A673 (cell line): ENCODE results near the gene BOK. TPM values are rescaled to one million over a fixed set of nuclear protein-coding genes. Genes with fewer than 3 reads are reported as not detected.
A peak's percentile ranks its signal among the peaks of the same experiment; 100 is the strongest.

Experiments used
- BruUV-seq: library from RNA; stranded (reverse); fragments of 400-500 nt; replicated peaks from 2 replicates; lab custom pipeline; 2021; lab: Mats Ljungman, UMichigan
- CTCF ChIA-PET: fragments of 300-600 bp; sonication (Branson Sonifier 250); formaldehyde crosslinking; loops from one replicate; lab custom pipeline; 2022; ENCODE audit warnings: antibody characterized with exemption; lab: Charles Lee
- POLR2A ChIA-PET: fragments of 300-600 bp; sonication (Branson Sonifier 250); formaldehyde crosslinking; loops from one replicate; lab custom pipeline; 2022; ENCODE audit warnings: antibody characterized with exemption; ENCODE audit not compliant: low non-redundant PET; lab: Charles Lee
- DNase-seq: peaks from one replicate; pipeline ENCODE4 v3.0.0-alpha.2; 2015; ENCODE audit warnings: low spot score
- H3K27ac ChIP-seq: fragments of 200-600 bp; sonication (generic); 2 replicates; pipeline ENCODE4 v1.5.1; 2016; ENCODE audit warnings: mixed run types, low read depth, mild to moderate bottlenecking, mixed read lengths, antibody characterized with exemption, low read length; ENCODE audit not compliant: poor library complexity, severe bottlenecking
- H3K27me3 ChIP-seq: fragments of 200-600 bp; sonication (generic); replicated peaks from 2 replicates; pipeline ENCODE4 v1.6.1; 2017; ENCODE audit warnings: mixed run types, low read depth, mild to moderate bottlenecking, mixed read lengths, antibody characterized with exemption, low read length; ENCODE audit not compliant: insufficient read depth, poor library complexity
- H3K36me3 ChIP-seq: fragments of 200-600 bp; sonication (generic); 2 replicates; pipeline ENCODE4 v1.6.1; 2016; ENCODE audit warnings: mixed run types, mild to moderate bottlenecking, mixed read lengths, antibody characterized with exemption, low read length; ENCODE audit not compliant: insufficient read depth, poor library complexity, severe bottlenecking
- H3K4me1 ChIP-seq: fragments of 200-600 bp; sonication (generic); 2 replicates; pipeline ENCODE4 v1.6.1; 2017; ENCODE audit warnings: mixed run types, mild to moderate bottlenecking, mixed read lengths, antibody characterized with exemption, low read length; ENCODE audit not compliant: insufficient read depth, poor library complexity, severe bottlenecking
- H3K4me3 ChIP-seq: fragments of 200-600 bp; sonication (generic); 2 replicates; pipeline ENCODE4 v1.5.1; 2016; ENCODE audit warnings: low read depth, mixed run types, mild to moderate bottlenecking, mixed read lengths, low read length; ENCODE audit not compliant: poor library complexity, severe bottlenecking
- H3K9me3 ChIP-seq: fragments of 200-600 bp; sonication (generic); 2 replicates; pipeline ENCODE4 v1.6.1; 2016; ENCODE audit warnings: mixed run types, low read depth, mild to moderate bottlenecking, mixed read lengths, antibody characterized with exemption, low read length; ENCODE audit not compliant: poor library complexity, severe bottlenecking
- CTCF ChIP-seq: fragments of 300-800, 200-600 bp; sonication (generic); conservative IDR thresholded peaks from 2 replicates; pipeline ENCODE4 v1.5.1; 2017; ENCODE audit warnings: low read depth, mild to moderate bottlenecking, antibody characterized with exemption, low read length, moderate library complexity, mixed read lengths
- EZH2 ChIP-seq: fragments of 200-600 bp; sonication (generic); IDR thresholded peaks from 2 replicates; pipeline ENCODE4 v1.6.1; 2017; ENCODE audit warnings: borderline replicate concordance, low read depth, mild to moderate bottlenecking, mixed read lengths, antibody characterized with exemption, low read length; ENCODE audit not compliant: poor library complexity, severe bottlenecking
- intact Hi-C: fragments of 100-400 bp; cut with micrococcal nuclease; formaldehyde crosslinking; loops from one replicate; pipeline ENCODE4 v1.10.0; 2022; ENCODE audit not compliant: unreplicated experiment
- total RNA-seq: library from RNA; stranded (reverse); gene quantifications from 2 replicates; pipeline ENCODE4 v1.2.3, GENCODE V29; 2021

BOK gene
- total RNA-seq, 1 experiment from 2014 or later, result 2.7 TPM

DNA sequence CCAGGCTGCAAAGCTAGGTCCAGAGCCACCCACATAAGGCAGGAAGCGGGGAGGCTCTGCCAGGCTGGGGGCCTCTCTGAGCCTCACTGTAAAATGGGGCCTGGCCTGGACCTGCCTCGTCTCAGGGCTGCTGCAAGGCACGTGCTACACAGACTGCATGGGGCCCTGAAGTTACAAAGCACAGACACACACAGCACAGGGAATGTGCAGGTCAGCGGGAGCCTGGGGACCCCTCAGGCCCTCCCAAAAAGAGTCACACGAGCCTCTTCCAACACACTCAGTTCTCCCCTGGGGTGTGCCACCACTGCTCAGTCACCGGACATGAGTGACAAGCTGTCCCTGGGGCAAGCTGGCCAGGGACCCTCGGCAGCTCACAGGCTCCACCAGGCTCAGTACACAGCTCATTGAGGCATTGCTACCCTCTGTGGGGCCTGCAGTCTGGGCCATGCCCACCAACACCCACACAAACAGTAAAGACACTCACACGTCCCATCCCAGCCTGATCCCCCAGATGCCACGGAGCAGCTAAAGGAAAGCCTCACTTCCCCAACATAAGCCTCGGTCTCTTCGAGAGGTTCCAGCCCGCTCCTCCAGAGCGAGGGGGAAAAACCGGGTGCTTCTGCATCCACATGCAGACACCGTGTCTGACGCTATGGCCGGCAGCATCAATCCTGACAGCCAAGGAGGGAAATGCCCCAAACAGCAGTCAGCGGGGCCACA, 33.7 kb downstream of the BOK start:
- Histone ChIP-seq H3K4me3 (no peak overlapping the region), H3K9me3 (peaks cover 12% of the 10 kb centered on the region), H3K27ac (no peak overlapping the region), H3K27me3 (no peaks in the 10 kb centered on the region), H3K4me1 (no peaks in the 10 kb centered on the region), H3K36me3 (peaks cover 17% of the 10 kb centered on the region)
- no TSS peak for BruUV-seq
- CTCF ChIA-PET, result no interaction called here
- DNase-seq, result no peak
- intact Hi-C loops, result no loop called here
- POLR2A ChIA-PET, result no interaction called here
- TF ChIP-seq EZH2, result no peak

- Histone ChIP-seq H3K27ac (no peak overlapping the region), H3K27me3 (no peaks in the 10 kb centered on the region), H3K36me3 (peaks cover 20% of the 10 kb centered on the region), H3K9me3 (peaks cover 2% of the 10 kb centered on the region), H3K4me1 (no peaks in the 10 kb centered on the region), H3K4me3 (no peak overlapping the region)
- ChIA-PET CTCF (no interaction called here), POLR2A (no interaction called here)
- intact Hi-C loops, result no loop called here
- DNase-seq, result no peak
- no TSS peak for BruUV-seq
- TF ChIP-seq EZH2 (no peak), CTCF (no peak)
Observed at GRCh38 chr2:241593271-241593670, 34.7 kb downstream of the BOK start.

DNA sequence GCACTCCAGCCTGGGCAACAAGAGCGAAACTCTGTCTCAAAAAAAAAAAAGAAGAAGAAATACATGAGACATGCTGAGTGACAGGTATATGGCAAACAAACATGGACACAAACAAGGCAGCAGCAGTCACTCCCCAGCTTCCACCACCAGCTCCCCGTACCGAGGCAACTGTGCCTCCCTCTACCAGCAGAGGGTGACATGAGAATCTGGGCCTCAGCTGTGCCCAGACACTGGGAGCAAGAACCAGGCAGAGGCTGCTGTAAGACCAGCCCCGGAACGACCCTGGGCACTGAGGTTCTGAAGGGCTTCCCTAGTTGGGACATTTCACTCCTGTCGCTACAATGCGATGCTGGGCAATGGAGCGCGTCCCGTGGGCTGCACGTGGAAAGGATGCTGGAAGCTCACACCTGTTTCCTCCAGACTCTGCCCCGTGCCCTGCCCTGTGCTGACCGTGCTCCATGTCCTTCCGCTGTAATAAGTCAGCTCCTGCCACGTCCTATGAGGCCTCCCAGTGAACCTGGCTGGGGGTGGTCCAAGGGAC, 37.1 kb downstream of the BOK start:
- no peaks in the 10 kb centered on the region for H3K9me3 ChIP-seq
- no peak overlapping the region for H3K27ac ChIP-seq
- intact Hi-C loops, result no loop called here
- no peaks in the 10 kb centered on the region for H3K4me1 ChIP-seq
- no peaks in the 10 kb centered on the region for H3K27me3 ChIP-seq
- ChIA-PET CTCF (interaction anchor here (0.5 to 0.6 kb wide), 2 partner anchors 214 to 359 kb away, joined by 5 to 11 read pairs; no protein-coding TSS in a partner anchor), POLR2A (interaction anchor here (0.7 kb wide), 1 partner anchor 33 kb away, joined by 4 read pairs; no protein-coding TSS in a partner anchor)
- no TSS peak for BruUV-seq
- TF ChIP-seq EZH2, result no peak
- peak; percentile 38 for TF ChIP-seq CTCF
- peaks cover 18% of the 10 kb centered on the region for H3K36me3 ChIP-seq
- DNase-seq, result no peak
- H3K4me3 ChIP-seq, result no peak overlapping the region
